ENCODE results near the gene PTPN6. TPM values are rescaled to one million over a fixed set of nuclear protein-coding genes. Genes with fewer than 3 reads are reported as not detected.

The PTPN6 gene
- total and polyA plus RNA-seq, 2 of the 13 experiments (the other 11 are each of a cell fraction or from before 2014, with no cell fraction given) = 10.5 to 10.6 TPM

- TF ChIP-seq SKI (IDR thresholded peaks at IDR 0.05; ENCODE audit: partially characterized antibody) = no peak
- no peak; the same call in 1 of the 2 replicates for TF ChIP-seq ARNTL (CRISPR knock-in tag; IDR thresholded peaks at IDR 0.05)
- TF ChIP-seq DDIT3 (CRISPR knock-in tag; IDR thresholded peaks at IDR 0.05) = peak; percentile 86; the same call in 1 of the 2 replicates
- TF ChIP-seq ZC3H13 (CRISPR knock-in tag; IDR thresholded peaks at IDR 0.05) = peak; percentile 99
- no peak for TF ChIP-seq ARNT (IDR thresholded peaks at IDR 0.05)
- no peak; the same call in 1 of the 2 replicates for TF ChIP-seq POLR2AphosphoS2 (IDR thresholded peaks at IDR 0.05; ENCODE audit: low read depth, low read length)
- no peak; the same call in 1 of the 2 replicates for TF ChIP-seq FUBP1 (CRISPR knock-in tag; IDR thresholded peaks at IDR 0.05; ENCODE audit: borderline replicate concordance)
- TF ChIP-seq ZNF724P (CRISPR knock-in tag; IDR thresholded peaks at IDR 0.05; ENCODE audit: borderline replicate concordance) = peak; percentile 79
- peak; percentile 83; the same call in 1 of the 2 replicates for TF ChIP-seq RFXAP (CRISPR knock-in tag; IDR thresholded peaks at IDR 0.05; ENCODE audit: borderline replicate concordance)
- TF ChIP-seq ZNF138 (CRISPR knock-in tag; IDR thresholded peaks at IDR 0.05; ENCODE audit: low read depth) = no peak
- no peak for TF ChIP-seq MED8 (CRISPR knock-in tag; IDR thresholded peaks at IDR 0.05; ENCODE audit: insufficient replicate concordance)
- TF ChIP-seq ZNF841 (CRISPR knock-in tag; IDR thresholded peaks at IDR 0.05; ENCODE audit: borderline replicate concordance) = no peak
- TF ChIP-seq ZNF597 (CRISPR knock-in tag; IDR thresholded peaks at IDR 0.05) = no peak
- TF ChIP-seq GABPA (IDR thresholded peaks at IDR 0.05; ENCODE audit: low read depth, low read length) = no peak
- TF ChIP-seq GABPA (CRISPR knock-in tag; IDR thresholded peaks at IDR 0.05; ENCODE audit: low read depth) = peak; percentile 92
- TF ChIP-seq HMGXB3 (CRISPR knock-in tag; IDR thresholded peaks at IDR 0.05; ENCODE audit: borderline replicate concordance) = no peak; the same call in none of the 2 replicates
- 0 out of 2 replicates have a peak, but pooled peaks have one; percentile 23 for TF ChIP-seq WIZ (CRISPR knock-in tag; IDR thresholded peaks at IDR 0.05)
- TF ChIP-seq ZC3H4 (CRISPR knock-in tag; IDR thresholded peaks at IDR 0.05; ENCODE audit: borderline replicate concordance) = no peak
- peak; percentile 52; the same call in 1 of the 2 replicates for TF ChIP-seq HNRNPL (IDR thresholded peaks at IDR 0.05; ENCODE audit: low read depth, low read length)
- TF ChIP-seq PRMT3 (CRISPR knock-in tag; IDR thresholded peaks at IDR 0.05; ENCODE audit: borderline replicate concordance, low read depth) = no peak; the same call in 1 of the 2 replicates
- TF ChIP-seq ZNF180 (CRISPR knock-in tag; IDR thresholded peaks at IDR 0.05; ENCODE audit: borderline replicate concordance, low read depth) = no peak
These were observed 13.4 kb upstream of the PTPN6 start (continued) for GRCh38 chr12:6937481-6938352.
